Pancreas (tissue), 10 donors: ENCODE results near the gene GFI1B. TPM values are rescaled to one million over a fixed set of nuclear protein-coding genes. Genes with fewer than 3 reads are reported as not detected.

Experiments used
- ATAC-seq, 4 donors: fragments of 200-7000 bp; cut with Tn5 transposase; one replicate each; pipeline versions ENCODE4 v1.8.0 to v1.9.1; 2020; ENCODE audit warnings: mild to moderate bottlenecking in 4 of 4, moderate library complexity in 4 of 4
- DNase-seq, 6 donors: peaks; one replicate each; pipeline ENCODE4 v3.0.0-alpha.2; 2020
- FAIRE-seq: peaks from 2 replicates; lab custom pipeline; 2012; peaks lifted over from hg19 to GRCh38; lab: Jason Lieb, UNC
- H3K27ac ChIP-seq, 4 donors: fragments of 200-600 bp; sonication (generic); 1 replicate in 3 of 4; 2 replicates in 1 of 4; pipeline versions ENCODE4 v1.5.0 to v1.8.0; 2020
- H3K27me3 ChIP-seq, 4 donors: fragments of 200-600 bp; one replicate each; pipeline ENCODE4 v1.8.0; 2021
- H3K36me3 ChIP-seq, 3 donors: fragments of 200-600 bp; sonication (generic) in 1 of 3; one replicate each; pipeline versions ENCODE4 v1.5.0 to v1.8.0; 2020 to 2021
- H3K4me1 ChIP-seq, 3 donors: fragments of 200-600 bp; one replicate each; pipeline ENCODE4 v1.8.0; 2021
- H3K4me3 ChIP-seq, 4 donors: fragments of 200-600 bp; sonication (generic) in 2 of 4; one replicate each; pipeline versions ENCODE4 v1.5.0 to v1.8.0; 2020 to 2021
- H3K9me3 ChIP-seq, 4 donors: fragments of 200-600 bp; one replicate each; pipeline ENCODE4 v1.8.0; 2021
- WGBS, 2 donors: extraction: QIAGEN DNeasy Blood & Tissue Kit; methylation state at CpG; one replicate each; pipeline ENCODE4 v1.1.7; 2013; 5-methylcytosine and 5-hydroxymethylcytosine counted together
- intact Hi-C, 3 donors: fragments of 100-400 bp; cut with DNase I; formaldehyde crosslinking; loops; one replicate each; pipeline versions ENCODE4 v1.11.1 to v1.14.2; 2022
- polyA plus RNA-seq, 2 donors: library from polyadenylated mRNA; stranded (reverse); fragments of 200-250 nt; gene quantifications; one replicate each; pipeline ENCODE4 v1.2.3, GENCODE V29; 2013
- total RNA-seq, 6 donors: library from RNA; stranded (reverse); fragmentation: NEBNext Ultra II Directional in 4 of 6; extraction: Animal tissue kit (Norgen Biotek cat#: 25700) in 4 of 6; gene quantifications; one replicate each; pipeline versions ENCODE4 v1.2.1 to v1.2.4, GENCODE V29; 2021 to 2023
- TF ChIP-seq, protein P1 (sequence below), 4 donors: fragments of 200-600 bp; sonication (generic) in 3 of 4; IDR thresholded peaks; one replicate each; pipeline versions ENCODE4 v1.5.0 to v1.8.0; 2021; ENCODE audit warnings: antibody characterized with exemption in 4 of 4
- donor health status: healthy with polysubstance abuse.
- donor health status: DM: no; HTN: no; CAD: no; lungs with moderate emphysema.
- donor health status: DM: no; HTN: no; CAD: no.
- donor health status: control.
- donor health status: control.
- donor health status: Bipolar disorder and iron deficiency.
- donor health status: DM: yes; HTN: yes; CAD: no.
- donor health status: DM: no; HTN: no; CAD: no.
- donor health status: DM: no; HTN: no; CAD: no.
- donor health status: DM: yes; HTN: yes; CAD: no.

GFI1B gene
- total and polyA plus RNA-seq, 8 donors, result 0.09 to 0.31 (median 0.14) TPM; not detected in 5

DNA sequence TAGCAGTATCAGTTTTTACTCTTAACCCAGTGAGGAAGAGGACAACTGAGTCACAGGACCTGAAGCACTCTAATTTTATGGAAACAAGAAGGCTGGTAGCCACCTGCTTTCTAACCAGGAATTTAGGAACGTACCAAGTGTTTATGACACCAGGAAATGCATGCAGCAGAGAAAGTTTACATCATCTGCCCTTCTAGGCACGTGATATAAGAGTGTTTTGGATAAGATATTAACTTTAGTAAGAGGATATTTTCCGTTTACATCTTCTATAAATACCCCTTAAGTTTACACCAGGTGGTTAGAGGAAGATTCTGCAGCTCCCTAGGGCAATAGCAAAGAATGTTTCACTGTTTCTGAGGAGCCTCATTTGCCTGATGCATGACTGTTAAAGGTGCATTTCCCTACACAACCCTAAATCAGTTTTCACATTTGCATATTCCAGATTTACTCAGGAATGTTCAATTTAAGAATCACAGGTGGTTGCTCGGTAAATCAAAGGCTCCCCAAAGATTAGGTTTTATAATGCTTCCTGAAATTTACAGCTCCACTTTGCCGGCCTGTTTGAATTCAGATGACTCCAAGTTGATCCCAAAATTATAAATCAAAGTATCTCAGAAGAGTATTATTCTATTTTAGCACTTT is 35.8 kb upstream of the GFI1B start:
- FAIRE-seq (no peak), DNase-seq (no peak), ATAC-seq (no peak)
- Histone ChIP-seq H3K27me3 (no peaks in the 10 kb centered on the region), H3K4me1 (peaks cover 12 to 28% (median 15%) of the 10 kb centered on the region in 3 donors), H3K4me3 (no peak overlapping the region), H3K9me3 (no peaks in the 10 kb centered on the region), H3K36me3 (no peaks in the 10 kb centered on the region), H3K27ac (no peak overlapping the region)
- TF ChIP-seq, protein P1, sequence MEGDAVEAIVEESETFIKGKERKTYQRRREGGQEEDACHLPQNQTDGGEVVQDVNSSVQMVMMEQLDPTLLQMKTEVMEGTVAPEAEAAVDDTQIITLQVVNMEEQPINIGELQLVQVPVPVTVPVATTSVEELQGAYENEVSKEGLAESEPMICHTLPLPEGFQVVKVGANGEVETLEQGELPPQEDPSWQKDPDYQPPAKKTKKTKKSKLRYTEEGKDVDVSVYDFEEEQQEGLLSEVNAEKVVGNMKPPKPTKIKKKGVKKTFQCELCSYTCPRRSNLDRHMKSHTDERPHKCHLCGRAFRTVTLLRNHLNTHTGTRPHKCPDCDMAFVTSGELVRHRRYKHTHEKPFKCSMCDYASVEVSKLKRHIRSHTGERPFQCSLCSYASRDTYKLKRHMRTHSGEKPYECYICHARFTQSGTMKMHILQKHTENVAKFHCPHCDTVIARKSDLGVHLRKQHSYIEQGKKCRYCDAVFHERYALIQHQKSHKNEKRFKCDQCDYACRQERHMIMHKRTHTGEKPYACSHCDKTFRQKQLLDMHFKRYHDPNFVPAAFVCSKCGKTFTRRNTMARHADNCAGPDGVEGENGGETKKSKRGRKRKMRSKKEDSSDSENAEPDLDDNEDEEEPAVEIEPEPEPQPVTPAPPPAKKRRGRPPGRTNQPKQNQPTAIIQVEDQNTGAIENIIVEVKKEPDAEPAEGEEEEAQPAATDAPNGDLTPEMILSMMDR (IDR thresholded peaks at IDR 0.05), result no peak
- 18 to 24% methylated on average over 5 of the region's 5 CpGs for WGBS, 2 donors
- intact Hi-C loops, result no loop called here

DNA sequence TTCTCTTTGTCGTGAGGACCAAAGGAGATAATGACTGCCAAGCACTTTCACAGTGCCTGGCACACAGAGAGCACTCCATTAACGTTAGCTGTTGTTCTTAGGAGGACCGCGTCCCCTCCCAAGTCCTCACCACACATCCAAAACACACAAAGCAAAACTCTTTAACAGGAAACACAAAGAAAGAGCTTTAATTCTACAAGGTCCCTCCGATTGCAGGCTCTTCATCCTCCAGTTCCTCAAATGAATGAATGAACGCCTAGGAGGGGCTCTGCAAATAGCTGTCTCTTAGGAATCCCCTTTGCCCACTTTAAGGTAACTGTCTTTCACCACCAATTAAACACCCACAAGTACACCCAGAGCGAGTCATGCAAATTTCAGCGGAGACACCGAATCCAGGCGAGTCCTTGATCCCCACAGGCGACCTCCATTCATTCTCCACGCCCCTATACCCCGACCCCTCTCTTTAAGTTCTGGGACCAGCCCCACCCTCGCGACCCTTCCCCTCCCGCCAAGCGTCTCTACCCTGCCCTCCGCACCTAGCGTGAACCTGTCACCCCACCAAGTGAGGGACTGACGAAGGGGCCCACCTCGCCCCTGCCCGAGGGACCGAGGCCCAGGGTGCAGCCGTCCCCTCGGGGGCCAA is 34.7 kb upstream of the GFI1B start:
- ATAC-seq (no peak), DNase-seq (no peak)
- H3K36me3 ChIP-seq, result no peaks in the 10 kb centered on the region

DNA sequence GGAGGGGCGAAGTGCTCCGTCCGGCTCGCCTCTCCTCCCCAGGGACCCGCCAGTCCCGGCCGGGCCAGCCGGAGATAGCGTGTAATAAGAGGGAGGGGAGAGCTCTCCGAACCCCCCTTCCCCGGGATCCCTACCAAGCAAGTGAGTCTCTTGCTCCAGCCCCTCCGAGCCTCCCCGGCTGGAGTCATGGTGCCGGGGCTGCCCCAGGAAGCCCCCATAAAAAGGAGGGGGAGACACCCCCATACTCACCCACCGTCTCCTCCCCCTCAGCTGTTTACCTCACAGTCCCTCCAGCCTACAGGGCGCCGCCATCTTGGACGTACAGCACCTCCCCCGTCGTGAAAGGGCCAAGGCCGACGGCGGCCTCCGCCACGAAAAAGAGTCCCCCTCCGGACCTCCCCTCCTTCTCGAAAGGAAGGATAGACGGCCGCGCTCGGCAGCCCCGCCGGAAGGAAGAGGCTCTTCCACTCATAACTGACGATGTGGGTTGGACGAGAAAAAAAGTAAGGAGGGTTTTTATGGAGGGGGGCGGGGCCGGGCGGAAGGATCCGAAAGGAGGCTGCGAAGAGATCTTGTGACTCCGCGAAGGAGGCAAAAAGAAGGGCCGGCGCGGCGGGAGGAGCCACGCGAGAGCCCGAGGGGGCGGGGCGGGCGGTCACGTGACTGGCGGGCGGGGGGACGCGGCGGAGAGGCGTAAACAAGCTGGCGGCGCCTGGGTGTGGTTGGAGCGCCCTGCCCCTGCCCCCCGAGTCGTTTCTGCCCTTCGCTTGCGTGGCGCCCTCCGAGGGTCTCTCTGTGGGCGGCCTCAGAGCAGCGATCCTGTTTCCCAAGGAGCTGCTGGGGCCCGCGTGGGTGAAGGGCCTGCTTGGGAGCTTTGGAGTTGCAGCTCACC is 34.0 kb upstream of the GFI1B start, which contains the start of gene TSC1:
TSC1 (minus strand) TSS at position 323 of the 892 bp plus-strand sequence. CDS start 15,744 bp downstream, outside the sequence.
- Histone ChIP-seq H3K9me3 (no peaks in the 10 kb centered on the region), H3K36me3 (no peaks in the 10 kb centered on the region), H3K4me1 (peaks cover 12 to 23% (median 15%) of the 10 kb centered on the region in 3 donors), H3K4me3 (peak within 1 kb of the TSS; percentile 62 to 99 (median 94)), H3K27me3 (no peaks in the 10 kb centered on the region), H3K27ac (peak within 1 kb of the TSS; percentile 94 to 100 (median 96))
- WGBS, 2 donors, result 0% methylated on average over 52 to 72 of the region's 72 CpGs
- DNase-seq (peak; percentile 96 to 100 (median 98)), FAIRE-seq (no peak), ATAC-seq (peak; percentile 93 to 97 (median 94))
- TF ChIP-seq, protein P1 (IDR thresholded peaks at IDR 0.05), result no peak
- intact Hi-C loops, result no loop called here

More for the DNA sequence above, 34.7 kb upstream of the GFI1B start:
- H3K4me1 ChIP-seq, result peaks cover 12 to 27% (median 15%) of the 10 kb centered on the region in 3 donors
- intact Hi-C loops, result no loop called here
- no peak for FAIRE-seq
- H3K9me3 ChIP-seq, result no peaks in the 10 kb centered on the region
- H3K27ac ChIP-seq, result peak overlapping the region; percentile 94 to 100 (median 96)
- TF ChIP-seq, protein P1 (IDR thresholded peaks at IDR 0.05), result no peak
- peak overlapping the region; percentile 62 to 99 (median 94) for H3K4me3 ChIP-seq
- WGBS, 2 donors, result 1% methylated on average over 25 of the region's 25 CpGs
- H3K27me3 ChIP-seq, result no peaks in the 10 kb centered on the region

DNA sequence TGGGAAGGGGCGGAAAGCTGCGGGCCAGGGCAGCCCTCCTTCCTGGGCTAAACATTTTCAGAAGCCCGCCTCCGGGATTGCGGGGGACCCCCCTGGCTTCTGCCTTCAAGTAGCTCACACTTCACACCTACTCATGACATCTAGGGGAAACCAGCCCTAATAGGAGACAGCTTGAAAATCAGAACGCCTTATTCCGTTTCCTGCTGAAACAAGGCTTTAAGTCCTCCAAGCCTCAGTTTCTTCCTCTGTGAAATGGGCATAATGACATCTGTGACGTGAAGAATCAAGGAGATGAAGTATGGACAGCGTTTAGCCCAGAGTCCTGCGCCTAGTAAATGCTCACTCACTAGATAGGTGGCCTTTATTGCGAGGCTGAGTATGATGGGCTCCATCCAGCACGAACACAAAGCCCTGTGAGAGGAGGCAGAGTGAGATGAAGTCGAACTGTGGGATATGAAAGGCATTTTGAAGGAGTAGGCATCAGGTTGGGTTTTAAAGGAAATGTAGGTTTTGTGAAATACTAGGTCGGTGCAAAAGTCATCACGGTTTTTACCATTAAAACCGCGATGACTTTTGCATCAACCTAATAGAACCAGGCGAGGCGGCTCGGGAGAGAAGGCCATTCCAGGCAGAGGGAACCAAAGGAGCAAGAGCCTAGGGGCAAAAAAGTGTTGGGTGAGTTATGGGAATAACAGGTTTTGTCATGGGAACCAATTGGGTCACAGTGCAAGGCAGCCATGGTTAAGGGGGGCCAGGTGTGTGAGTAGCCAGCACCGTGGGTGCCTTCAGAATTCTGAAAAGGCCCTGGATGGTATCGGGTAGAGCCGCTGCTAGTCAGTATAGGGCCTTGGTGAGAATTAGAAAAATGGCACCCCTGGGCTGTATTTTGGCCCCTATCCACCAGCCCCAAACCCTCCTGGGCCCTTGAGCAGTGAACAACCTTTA is 33.0 kb upstream of the GFI1B start:
- H3K4me1 ChIP-seq, result peaks cover 12 to 23% (median 15%) of the 10 kb centered on the region in 3 donors
- FAIRE-seq (no peak), ATAC-seq (no peak), DNase-seq (no peak)
- WGBS, 2 donors, result 60 to 61% methylated on average over 22 to 23 of the region's 23 CpGs
- H3K27ac ChIP-seq, result peak overlapping the region; percentile 94 to 100 (median 96)
- no peaks in the 10 kb centered on the region for H3K27me3 ChIP-seq
- H3K4me3 ChIP-seq, result peak overlapping the region; percentile 62 to 99 (median 94)
- TF ChIP-seq, protein P1 (IDR thresholded peaks at IDR 0.05), result no peak
- intact Hi-C loops, result no loop called here
- H3K36me3 ChIP-seq, result no peaks in the 10 kb centered on the region
- H3K9me3 ChIP-seq, result no peaks in the 10 kb centered on the region
